Thoracic aorta endothelial cell (primary cell): ENCODE measurements around the gene NFE2L2. TPM values are rescaled to one million over a fixed set of nuclear protein-coding genes. Genes with fewer than 3 reads are reported as not detected.

ENCODE experiments used
- small RNA-seq: library from RNA; depleted of rRNA; stranded (forward); fragments of <200 nt; gene quantifications from one replicate; pipeline ENCODE3, GENCODE V24; 2012
- total RNA-seq: library from RNA; depleted of rRNA; stranded (reverse); fragments of >200 nt; gene quantifications from 2 replicates; pipeline ENCODE4 v1.2.3, GENCODE V29; 2012

NFE2L2 gene
- total RNA-seq: 81.2 and 98.3 TPM in 2 replicates

GRCh38 chr2:177264693-177265587 lies at the start of gene NFE2L2:
Gene NFE2L2 (minus strand): TSS chr2:177264727. CDS start chr2:177264576, 151 bp downstream.

GRCh38 chr2:177212106-177212890 lies 52.2 kb downstream of the NFE2L2 start, which contains the start of gene HNRNPA3:
Gene HNRNPA3 (plus strand): TSS chr2:177212794. CDS start chr2:177212800, 6 bp downstream.

Small RNA genes lying within 50 kb of the gene (small RNA-seq; reads per million reads assigned to genes)
- gene MIR3128 (not detected), gene MIR6512 (not detected), gene RF00019 (not detected)

Other genes with a start within 250 kb of the NFE2L2 start
- gene HNRNPA3, start 51.9 kb downstream of the NFE2L2 start, total RNA-seq: 112 and 122 TPM in 2 replicates
- 89.2 and 91.5 TPM in 2 replicates for gene AGPS, start 128.0 kb upstream of the NFE2L2 start, total RNA-seq